ENCODE data around the gene PKN1. TPM values are rescaled to one million over a fixed set of nuclear protein-coding genes. Genes with fewer than 3 reads are reported as not detected.
A peak's percentile ranks its signal among the peaks of the same experiment; 100 is the strongest.
"Not testable (repeated sequence)": the region's sequence is repeated elsewhere in the genome, so short reads cannot be mapped to it uniquely, and the experiment has no call there.

PKN1 gene
- total RNA-seq, 2 experiments from 2014 or later = 171 TPM

- no peaks in the 10 kb centered on the region for H3K9me3 Mint-ChIP-seq
- POLR2A ChIA-PET = no interaction called here
- Histone ChIP-seq H3K36me3 (ENCODE audit: insufficient read depth, low read length) (peaks cover 90% of the 10 kb centered on the region), H3K4me3 (ENCODE audit: low read length) (no peak overlapping the region), H3K27ac (ENCODE audit: low read depth in 1 of 2, low read length in 2 of 2) (peak overlapping the region in 1 of 2 donors; percentile 7), H3K9me3 (ENCODE audit: control insufficient read depth in 1 of 2, insufficient read depth in 1 of 2, low read length in 2 of 2) (no peaks in the 10 kb centered on the region), H3K4me1 (ENCODE audit: insufficient read depth, low read length) (peaks cover 20% of the 10 kb centered on the region), H3K27me3 (ENCODE audit: control insufficient read depth in 1 of 2, insufficient read depth in 2 of 2, low read length in 2 of 2) (no peaks in the 10 kb centered on the region)
- CTCF ChIA-PET = interaction anchor here (1.0 to 2.2 kb wide), 3 partner anchors 13 to 46 kb away, joined by 5 to 7 read pairs (median 5); partner anchors contain the start of gene ADGRE5
- H3K27ac Mint-ChIP-seq = peak overlapping the region; percentile 27
- H3K27me3 Mint-ChIP-seq = no peaks in the 10 kb centered on the region
- peaks cover 91% of the 10 kb centered on the region for H3K36me3 Mint-ChIP-seq (ENCODE audit: low read depth)
- DNase-seq (no peak), ATAC-seq (ENCODE audit: poor library complexity) (peak; percentile 9)
- intact Hi-C loops (cut with DNase I, micrococcal nuclease) = no loop called here
- no peak for TF ChIP-seq CTCF (IDR thresholded peaks at IDR 0.05)
- H3K4me1 Mint-ChIP-seq (ENCODE audit: low read depth) = peaks cover 5% of the 10 kb centered on the region
- H3K4me3 Mint-ChIP-seq = no peak overlapping the region
Measured at GRCh38 chr19:14394167-14394566, 38.9 kb upstream of the PKN1 start.

- no peak for DNase-seq
- ChIA-PET CTCF (interaction anchor here (1.1 kb wide), 1 partner anchor 33 kb away, joined by 4 read pairs; no protein-coding TSS in a partner anchor), POLR2A (no interaction called here)
- H3K27me3 ChIP-seq (ENCODE audit: control insufficient read depth in 1 of 2, insufficient read depth in 2 of 2, low read length in 2 of 2) = no peaks in the 10 kb centered on the region
- Mint-ChIP-seq H3K27me3 (no peaks in the 10 kb centered on the region), H3K4me3 (peak overlapping the region; percentile 7), H3K4me1 (ENCODE audit: low read depth) (peaks cover 5% of the 10 kb centered on the region), H3K27ac (peak overlapping the region; percentile 55), H3K9me3 (no peaks in the 10 kb centered on the region), H3K36me3 (ENCODE audit: low read depth) (peaks cover 88% of the 10 kb centered on the region)
- intact Hi-C loops (cut with DNase I, micrococcal nuclease) = no loop called here
- no peak for TF ChIP-seq CTCF (IDR thresholded peaks at IDR 0.05)
- H3K9me3 ChIP-seq (ENCODE audit: control insufficient read depth in 1 of 2, insufficient read depth in 1 of 2, low read length in 2 of 2) = no peaks in the 10 kb centered on the region
- no peak for ATAC-seq (ENCODE audit: poor library complexity)
- H3K4me3 ChIP-seq (ENCODE audit: low read length) = no peak overlapping the region
- H3K27ac ChIP-seq (ENCODE audit: low read depth in 1 of 2, low read length in 2 of 2) = no peak overlapping the region
- peaks cover 90% of the 10 kb centered on the region for H3K36me3 ChIP-seq (ENCODE audit: insufficient read depth, low read length)
- peaks cover 20% of the 10 kb centered on the region for H3K4me1 ChIP-seq (ENCODE audit: insufficient read depth, low read length)
Measured at GRCh38 chr19:14395262-14395661, 37.8 kb upstream of the PKN1 start.

GRCh38 chr19:14395710-14396336 lies 37.3 kb upstream of the PKN1 start:
- H3K27ac ChIP-seq (ENCODE audit: low read depth in 1 of 2, low read length in 2 of 2) = no peak overlapping the region
- Mint-ChIP-seq H3K27me3 (no peaks in the 10 kb centered on the region), H3K27ac (peak overlapping the region; percentile 55), H3K36me3 (ENCODE audit: low read depth) (peaks cover 88% of the 10 kb centered on the region), H3K4me1 (ENCODE audit: low read depth) (peaks cover 6% of the 10 kb centered on the region), H3K4me3 (peak overlapping the region; percentile 30), H3K9me3 (no peaks in the 10 kb centered on the region)
- no peak overlapping the region for H3K4me3 ChIP-seq (ENCODE audit: low read length)
- CTCF ChIA-PET = interaction anchor here (1.1 kb wide), 1 partner anchor 34 kb away, joined by 4 read pairs; no protein-coding TSS in a partner anchor
- no peak for TF ChIP-seq CTCF (IDR thresholded peaks at IDR 0.05)
- H3K36me3 ChIP-seq (ENCODE audit: insufficient read depth, low read length) = peaks cover 91% of the 10 kb centered on the region
- H3K4me1 ChIP-seq (ENCODE audit: insufficient read depth, low read length) = peaks cover 22% of the 10 kb centered on the region
- ATAC-seq (ENCODE audit: poor library complexity) = no peak
- intact Hi-C loops (cut with DNase I, micrococcal nuclease) = no loop called here
- H3K9me3 ChIP-seq (ENCODE audit: control insufficient read depth in 1 of 2, insufficient read depth in 1 of 2, low read length in 2 of 2) = no peaks in the 10 kb centered on the region
- POLR2A ChIA-PET = interaction anchor here (0.9 to 1.2 kb wide), 2 partner anchors 15 to 29 kb away, joined by 3 to 4 read pairs; partner anchors contain the start of gene ADGRE5
- no peak for DNase-seq
- no peaks in the 10 kb centered on the region for H3K27me3 ChIP-seq (ENCODE audit: control insufficient read depth in 1 of 2, insufficient read depth in 2 of 2, low read length in 2 of 2)

- H3K9me3 Mint-ChIP-seq; H3K4me3 Mint-ChIP-seq; intact Hi-C loops (cut with DNase I, micrococcal nuclease); DNase-seq; H3K27me3 Mint-ChIP-seq; H3K27me3 ChIP-seq (ENCODE audit: control insufficient read depth in 1 of 2, insufficient read depth in 2 of 2, low read length in 2 of 2); H3K9me3 ChIP-seq (ENCODE audit: control insufficient read depth in 1 of 2, insufficient read depth in 1 of 2, low read length in 2 of 2); H3K27ac ChIP-seq (ENCODE audit: low read depth in 1 of 2, low read length in 2 of 2); ATAC-seq (ENCODE audit: poor library complexity); CTCF ChIA-PET; H3K4me3 ChIP-seq (ENCODE audit: low read length): not testable (repeated sequence)
- peaks cover 22% of the 10 kb centered on the region for H3K4me1 ChIP-seq (ENCODE audit: insufficient read depth, low read length)
- peaks cover 91% of the 10 kb centered on the region for H3K36me3 ChIP-seq (ENCODE audit: insufficient read depth, low read length)
- H3K36me3 Mint-ChIP-seq (ENCODE audit: low read depth) = peaks cover 88% of the 10 kb centered on the region
- H3K27ac Mint-ChIP-seq = peak overlapping the region; percentile 67
- POLR2A ChIA-PET = interaction anchor here (0.9 to 1.2 kb wide), 2 partner anchors 16 to 30 kb away, joined by 3 to 4 read pairs; partner anchors contain the start of gene ADGRE5
- peaks cover 14% of the 10 kb centered on the region for H3K4me1 Mint-ChIP-seq (ENCODE audit: low read depth)
Measured at GRCh38 chr19:14396730-14397129, 36.4 kb upstream of the PKN1 start.

- CTCF ChIA-PET; H3K27ac ChIP-seq (ENCODE audit: low read depth in 1 of 2, low read length in 2 of 2); intact Hi-C loops (cut with DNase I, micrococcal nuclease); H3K27me3 Mint-ChIP-seq; H3K9me3 Mint-ChIP-seq; H3K4me3 Mint-ChIP-seq; DNase-seq; H3K4me3 ChIP-seq (ENCODE audit: low read length); ATAC-seq (ENCODE audit: poor library complexity); H3K27me3 ChIP-seq (ENCODE audit: control insufficient read depth in 1 of 2, insufficient read depth in 2 of 2, low read length in 2 of 2); H3K9me3 ChIP-seq (ENCODE audit: control insufficient read depth in 1 of 2, insufficient read depth in 1 of 2, low read length in 2 of 2): not testable (repeated sequence)
- H3K4me1 Mint-ChIP-seq (ENCODE audit: low read depth) = peaks cover 14% of the 10 kb centered on the region
- Histone ChIP-seq H3K36me3 (ENCODE audit: insufficient read depth, low read length) (peaks cover 92% of the 10 kb centered on the region), H3K4me1 (ENCODE audit: insufficient read depth, low read length) (peaks cover 22% of the 10 kb centered on the region)
- H3K27ac Mint-ChIP-seq = peak overlapping the region; percentile 67
- POLR2A ChIA-PET = interaction anchor here (1.2 kb wide), 1 partner anchor 16 kb away, joined by 4 read pairs; the partner anchor contains the start of gene ADGRE5
- peaks cover 88% of the 10 kb centered on the region for H3K36me3 Mint-ChIP-seq (ENCODE audit: low read depth)
Measured at GRCh38 chr19:14397168-14397567, 35.9 kb upstream of the PKN1 start.
